Left forelimb (tissue), 1 donor: Measurements from ENCODE around the gene CPT1B.
A peak's percentile ranks its signal among the peaks of the same experiment; 100 is the strongest.
"Not testable (repeated sequence)": the region's sequence is repeated elsewhere in the genome, so short reads cannot be mapped to it uniquely, and the experiment has no call there.

Experiments
- DNase-seq: peaks from one replicate; pipeline ENCODE4 v3.0.0-alpha.2; 2018; ENCODE audit warnings: low spot score

CPT1B gene

GRCh38 chr22:50545522-50546325, 32.5 kb downstream of the CPT1B start, which contains the start of gene KLHDC7B:
TSS of gene KLHDC7B (plus strand) at chr22:50545899. CDS start at chr22:50546244, 345 bp downstream.
- no peak for DNase-seq

GRCh38 chr22:50544746-50545253, 33.4 kb downstream of the CPT1B start:
- DNase-seq: no peak

DNA sequence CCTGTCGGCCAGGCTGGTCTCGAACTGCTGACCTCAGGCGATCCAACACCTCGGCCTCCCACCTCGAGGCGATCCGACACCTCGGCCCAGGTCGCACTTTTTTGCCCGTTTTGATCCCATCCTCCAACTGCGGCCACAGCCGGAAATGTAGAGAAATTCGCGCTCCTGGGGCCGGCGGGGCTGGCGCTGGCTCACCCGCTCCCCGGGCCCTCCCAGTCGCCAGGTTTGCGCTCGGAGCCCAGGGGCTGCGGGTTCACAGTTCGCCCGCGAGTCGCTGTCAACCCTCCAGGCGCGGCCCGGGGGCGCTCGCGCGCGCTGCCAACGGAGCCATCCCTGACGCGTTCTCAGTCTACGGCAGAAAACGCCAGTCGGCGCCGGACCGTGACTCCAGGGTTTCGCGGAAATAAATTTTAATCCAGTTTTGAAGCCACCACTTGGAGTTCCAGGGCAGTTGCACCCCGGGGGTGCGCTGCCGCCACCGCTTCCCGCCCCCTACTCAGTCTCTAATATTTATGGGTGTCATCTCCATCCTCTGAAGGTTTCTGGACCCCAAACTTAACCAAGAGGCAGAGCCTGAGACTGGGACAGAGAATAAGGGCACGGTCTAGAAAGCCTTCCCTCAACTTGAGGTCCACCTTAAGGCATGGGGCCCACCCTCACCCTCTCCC, 34.0 kb downstream of the CPT1B start:
- DNase-seq: no peak

- DNase-seq: no peak
These were observed 35.8 kb downstream of the CPT1B start for GRCh38 chr22:50542416-50542927.

GRCh38 chr22:50541667-50542026, 36.6 kb downstream of the CPT1B start:
- DNase-seq: not testable (repeated sequence)

- DNase-seq: no peak
These were observed 37.8 kb downstream of the CPT1B start for GRCh38 chr22:50540381-50540780.

DNA sequence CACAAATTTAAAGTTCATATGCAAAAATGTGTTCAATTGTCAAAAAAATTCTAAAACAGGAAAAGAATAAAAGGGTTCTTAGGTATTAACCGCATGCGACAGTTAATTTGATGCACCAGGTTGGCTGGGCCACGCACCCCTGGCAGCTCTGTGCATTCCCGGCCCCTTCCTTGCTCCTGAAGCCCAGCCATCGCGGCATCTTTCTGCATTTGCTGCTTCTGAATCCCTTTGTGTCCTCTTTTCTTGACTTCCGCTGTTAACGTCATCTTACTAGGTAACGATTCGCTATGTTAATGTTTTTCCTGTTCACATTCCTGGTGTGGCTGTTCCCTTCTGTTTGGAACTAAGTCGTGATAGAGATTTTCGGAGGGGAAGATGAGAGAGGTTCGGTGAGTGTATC, 40.5 kb downstream of the CPT1B start:
- DNase-seq: no peak

DNA sequence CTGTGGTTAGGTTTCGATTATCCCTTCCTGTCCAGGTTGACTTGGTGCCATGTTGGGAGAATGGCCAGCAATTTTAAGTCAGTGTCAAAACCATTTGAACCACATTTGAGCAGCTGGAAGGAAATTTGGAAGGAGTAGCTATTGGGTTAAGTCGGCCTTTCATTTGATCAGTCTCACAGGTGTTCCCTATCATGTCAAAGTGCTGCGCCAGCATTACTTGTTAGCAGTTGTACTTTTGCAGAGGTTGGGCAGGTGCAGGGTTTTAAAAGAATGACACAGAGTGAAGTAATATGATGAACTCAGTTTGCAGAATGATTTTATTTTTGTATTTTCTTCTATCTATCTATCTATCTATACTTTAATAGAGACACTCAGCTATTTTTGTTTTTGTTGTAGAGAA, 42.0 kb downstream of the CPT1B start:
- no peak for DNase-seq

GRCh38 chr22:50535113-50535512, 43.1 kb downstream of the CPT1B start:
- no peak for DNase-seq

DNA sequence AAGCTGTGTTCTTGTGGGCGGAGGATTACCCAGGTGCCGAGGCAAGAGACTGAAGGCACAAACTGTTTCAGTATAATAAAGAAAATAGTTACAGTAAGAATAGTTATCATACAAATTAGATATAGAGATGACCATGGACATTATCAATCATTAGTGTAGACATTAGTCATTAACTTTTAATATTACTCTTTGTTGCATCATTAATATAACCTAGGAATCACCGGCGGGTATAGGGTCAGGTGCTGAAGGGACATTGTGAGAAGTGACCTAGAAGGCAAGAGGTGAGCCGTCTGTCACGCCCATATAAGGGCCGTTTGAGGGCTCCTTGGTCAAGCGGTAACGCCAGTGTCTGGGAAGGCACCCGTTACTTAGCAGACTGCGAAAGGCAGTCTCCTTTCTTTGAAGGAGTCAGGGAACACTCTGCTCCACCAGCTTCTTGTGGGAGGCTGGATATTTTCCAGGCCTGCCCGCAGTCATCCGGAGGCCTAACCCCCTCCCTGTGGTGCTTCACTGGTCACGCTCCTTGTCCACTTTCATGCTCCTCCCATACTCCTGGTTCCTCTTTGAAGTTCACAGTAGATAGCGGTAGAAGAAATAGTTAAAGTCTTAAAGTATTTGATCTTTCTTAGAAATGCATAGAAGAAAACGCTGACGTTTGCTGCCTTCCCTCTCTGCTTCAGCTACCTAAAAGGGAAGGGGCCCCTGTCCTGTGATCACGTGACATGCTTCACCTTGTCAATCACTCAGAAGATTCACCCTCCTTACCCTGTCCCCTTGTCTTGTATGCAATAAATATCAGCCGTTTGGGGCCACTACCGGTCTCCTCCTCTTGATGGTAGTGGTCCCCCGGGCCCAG, 44.1 kb downstream of the CPT1B start:
- DNase-seq: not testable (repeated sequence)

DNA sequence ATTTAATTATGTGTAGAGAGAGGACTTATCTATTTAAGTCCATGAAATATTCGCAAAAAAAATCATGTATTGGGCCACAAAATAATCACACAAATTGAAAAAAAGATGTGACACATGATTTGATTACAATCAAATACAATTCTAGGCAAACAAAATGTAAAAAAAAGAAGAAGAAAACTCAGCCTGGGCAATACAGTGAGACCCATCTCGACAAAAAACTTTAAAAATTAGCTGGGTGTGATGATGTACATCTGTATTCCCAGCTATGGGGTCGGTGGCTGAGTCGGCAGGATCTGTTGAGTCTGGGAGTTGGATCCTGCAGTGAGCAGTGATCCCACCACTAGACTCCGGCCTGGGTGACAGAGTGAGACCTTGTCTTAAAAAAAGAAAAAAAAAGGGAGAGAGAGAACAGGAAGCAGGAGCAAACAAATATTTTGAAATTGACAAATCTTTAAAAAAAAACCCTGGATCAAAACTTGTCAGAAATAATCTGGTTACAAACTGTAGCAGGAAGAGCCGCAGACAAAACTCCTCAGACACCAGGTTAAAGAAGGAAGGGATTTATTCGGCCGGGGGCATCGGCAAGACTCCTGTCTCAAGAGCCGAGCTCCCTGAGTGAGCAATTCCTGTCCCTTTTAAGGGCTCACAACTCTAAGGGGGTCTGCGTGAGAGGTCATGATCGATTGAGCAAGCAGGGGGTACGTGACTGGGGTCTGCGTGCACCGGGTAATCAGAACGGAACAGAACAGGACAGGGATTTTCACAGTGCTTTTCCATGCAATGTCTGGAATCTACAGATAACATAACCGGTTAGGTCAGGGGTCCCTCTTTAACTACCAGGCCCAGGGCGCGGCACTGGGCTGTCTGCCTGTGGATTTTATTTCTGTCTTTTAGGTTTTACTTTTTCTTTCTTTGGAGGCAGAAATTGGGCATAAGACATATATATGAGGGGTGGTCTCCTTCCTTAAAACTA, 45.1 kb downstream of the CPT1B start:
- DNase-seq: no peak

GRCh38 chr22:50531962-50532674, 46.1 kb downstream of the CPT1B start:
- DNase-seq: peak; percentile 84

- no peak for DNase-seq
These were observed 46.7 kb downstream of the CPT1B start for GRCh38 chr22:50531546-50531961.

- peak; percentile 76 for DNase-seq
These were observed 47.2 kb downstream of the CPT1B start for GRCh38 chr22:50530877-50531545.

GRCh38 chr22:50530580-50530876, 47.7 kb downstream of the CPT1B start:
- no peak for DNase-seq

DNA sequence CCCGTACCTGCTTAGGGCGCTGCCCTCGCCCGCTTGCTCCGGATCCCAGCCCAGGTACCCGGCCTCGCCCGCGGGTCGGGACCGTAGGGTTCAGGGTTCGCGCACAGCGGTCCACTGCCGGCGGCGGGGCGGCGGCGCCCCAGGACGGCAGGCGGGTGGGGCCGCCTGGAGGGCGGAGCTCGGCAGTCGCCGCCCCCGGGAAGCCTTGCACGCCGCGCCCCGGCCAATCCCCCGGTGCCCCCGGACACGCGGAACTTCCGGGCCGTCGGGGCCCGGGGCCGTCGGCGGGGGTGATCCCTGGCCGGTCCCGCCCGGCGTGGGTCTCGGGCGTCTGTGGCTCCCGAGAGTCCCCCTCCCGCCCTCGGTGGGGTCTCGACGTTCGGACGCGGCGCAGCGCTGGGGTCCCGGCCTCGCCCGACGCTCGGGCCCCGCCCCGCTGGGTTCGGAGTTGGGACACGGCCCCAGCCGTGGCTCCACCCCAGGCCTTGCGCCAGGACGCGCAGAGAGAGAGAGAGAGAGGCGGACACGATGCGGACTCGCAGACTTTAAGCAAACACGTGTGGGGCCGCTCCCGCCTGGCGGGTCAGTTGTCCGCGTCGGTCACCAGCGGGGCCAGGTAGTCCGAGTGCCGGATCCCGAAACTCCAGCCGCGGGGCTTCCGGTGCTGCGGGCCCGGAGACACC, 48.2 kb downstream of the CPT1B start, which contains the start of gene TYMP:
Gene TYMP (minus strand): TSS at position 116 of the 683 bp plus-strand sequence. CDS start 303 bp downstream, outside the sequence.
- peak; percentile 85 for DNase-seq

DNA sequence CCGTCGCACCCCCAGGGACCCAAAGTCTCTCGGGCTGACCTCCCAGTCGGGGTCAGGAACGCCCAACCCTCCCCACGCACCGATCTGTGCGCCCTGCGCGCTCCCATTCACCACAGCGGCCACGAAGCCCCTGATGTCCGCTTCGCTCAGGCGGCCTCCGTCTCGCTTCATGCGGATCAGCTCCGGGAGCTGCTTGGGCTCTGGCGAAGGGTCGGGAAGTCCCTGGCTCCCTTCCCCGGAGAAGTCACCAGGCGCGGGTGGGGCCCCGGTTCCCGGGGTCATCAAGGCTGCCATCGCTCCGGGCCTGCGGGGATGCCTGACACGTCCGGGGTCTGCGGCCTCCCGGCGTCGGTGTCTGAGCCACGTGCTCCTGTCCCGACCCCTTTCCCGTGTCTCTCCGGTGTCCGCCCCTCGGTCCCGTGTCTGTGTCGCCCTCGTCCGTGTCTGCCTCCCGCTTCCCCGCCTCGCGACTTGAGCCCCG, 48.8 kb downstream of the CPT1B start:
- DNase-seq: no peak

DNA sequence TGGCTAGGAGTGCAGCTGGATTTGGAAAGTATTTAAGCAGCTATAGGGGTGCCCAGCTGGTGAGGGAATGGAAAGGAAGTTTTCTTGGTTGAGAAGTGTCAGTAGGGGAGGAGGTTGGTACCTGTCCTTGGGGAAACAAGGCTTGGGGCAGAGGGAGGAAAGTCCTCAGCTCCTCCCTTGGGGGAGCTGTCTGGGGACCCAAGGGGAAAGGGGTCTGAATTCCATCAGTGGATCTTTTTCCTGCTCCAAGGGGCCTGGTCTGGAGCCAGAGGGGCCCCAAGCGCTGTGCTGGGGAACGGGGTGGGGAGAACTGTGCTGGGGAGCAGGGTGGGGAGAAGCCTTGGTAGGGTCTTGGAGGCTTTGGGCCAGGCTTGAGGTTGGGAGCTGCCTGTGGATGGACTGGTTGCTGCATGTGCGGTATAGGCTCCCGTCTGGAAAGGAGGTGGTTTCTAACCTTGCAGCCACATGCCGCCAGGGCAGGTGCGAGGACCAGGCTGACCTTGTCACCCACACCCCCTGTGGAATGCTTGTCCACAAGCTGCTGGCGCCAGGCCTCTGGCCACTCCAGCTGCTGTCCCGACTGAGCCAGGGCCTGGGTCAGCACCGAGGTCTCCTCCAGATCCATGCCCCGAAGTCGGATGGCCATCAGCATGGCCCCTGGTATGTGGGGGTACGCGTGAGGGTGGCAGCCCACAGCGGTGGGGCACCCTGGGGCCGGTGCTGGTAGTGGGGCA, 49.4 kb downstream of the CPT1B start:
- DNase-seq: no peak
